Ishikawa (cell line): ENCODE results near the gene FCHO1.

ENCODE experiments used
- CEBPB ChIP-seq: IDR thresholded peaks from 2 replicates; pipeline ENCODE4 v1.6.1; 2012
- EGR1 ChIP-seq: IDR thresholded peaks from 2 replicates; pipeline ENCODE4 v1.6.1; 2012
- MAX ChIP-seq: IDR thresholded peaks from 2 replicates; pipeline ENCODE4 v1.6.1; 2012
- NFIC ChIP-seq: IDR thresholded peaks from 2 replicates; pipeline ENCODE4 v1.6.1; 2012
- RAD21 ChIP-seq: IDR thresholded peaks from 2 replicates; pipeline ENCODE4 v1.6.1; 2012; ENCODE audit warnings: low read depth
- REST ChIP-seq: IDR thresholded peaks from 2 replicates; pipeline ENCODE4 v1.6.1; 2012; ENCODE audit warnings: low read depth, mild to moderate bottlenecking
- TAF1 ChIP-seq: IDR thresholded peaks from 2 replicates; pipeline ENCODE4 v1.6.1; 2012; ENCODE audit warnings: low read depth, mild to moderate bottlenecking
- USF1 ChIP-seq: IDR thresholded peaks from 2 replicates; pipeline ENCODE4 v1.6.1; 2012

- no peak for TF ChIP-seq USF1
- no peak for TF ChIP-seq RAD21
- no peak for TF ChIP-seq NFIC
- no peak for TF ChIP-seq MAX
- TF ChIP-seq REST: no peak
- TF ChIP-seq CEBPB: no peak
- no peak for TF ChIP-seq TAF1
- no peak for TF ChIP-seq EGR1
These were observed 69.9 kb downstream of the FCHO1 start, which contains the start of gene INSL3 for GRCh38 chr19:17821190-17821589.
